Measurements from ENCODE around the gene SRPRA.

Gene SRPRA

DNA sequence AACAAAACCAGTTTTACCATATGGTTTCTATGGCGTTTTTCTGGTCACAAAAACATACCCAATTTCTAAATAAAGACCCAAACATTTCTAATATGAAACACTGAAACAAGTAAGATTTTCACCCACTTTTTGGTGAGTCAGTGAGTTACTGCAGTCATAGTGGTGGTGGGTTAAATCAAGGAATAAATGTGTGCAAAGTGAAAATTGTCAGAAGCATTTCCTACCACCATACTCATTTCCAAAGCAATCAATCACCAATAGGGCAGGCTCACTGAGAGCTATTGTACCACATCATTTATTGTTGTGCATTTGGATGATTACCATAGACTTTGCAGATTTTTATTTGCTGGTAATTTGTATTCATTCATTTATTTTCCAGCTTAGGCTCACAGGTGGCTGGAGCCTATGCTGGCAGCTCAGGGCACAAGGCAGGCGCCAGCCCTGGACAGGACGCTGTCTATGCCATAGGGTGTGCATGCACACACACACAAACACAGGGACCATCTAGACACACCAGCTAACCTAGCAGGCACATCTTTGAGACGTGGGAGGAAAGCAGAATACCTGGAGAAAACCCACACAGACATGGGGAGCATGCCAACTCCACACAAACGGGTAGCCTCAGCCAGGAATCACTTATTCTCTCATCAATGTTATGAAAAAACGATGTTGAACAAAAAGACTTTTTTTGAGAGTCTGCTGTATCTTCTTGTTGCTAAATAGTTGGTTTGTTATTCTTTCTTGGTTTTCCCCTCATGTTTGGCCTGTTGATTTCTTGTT is 52.0 kb downstream of the SRPRA start:
- Histone ChIP-seq H3K9me3 (ENCODE audit: control insufficient read depth, low read length) (no peaks in the 10 kb centered on the region), H3K4me1 (ENCODE audit: control insufficient read depth, insufficient read depth, low read length, poor library complexity, severe bottlenecking) (peaks cover 5% of the 10 kb centered on the region), H3K4me3 (ENCODE audit: insufficient read depth, low read depth, low read length, poor library complexity, severe bottlenecking) (no peak overlapping the region), H3K27me3 (replicated peaks; ENCODE audit: control insufficient read depth, insufficient read depth, low read length, poor library complexity, severe bottlenecking) (no peaks in the 10 kb centered on the region), H3K27ac (ENCODE audit: insufficient read depth, low read length, poor library complexity, severe bottlenecking) (no peak overlapping the region), H3K36me3 (ENCODE audit: control insufficient read depth, insufficient read depth, low read length) (no peaks in the 10 kb centered on the region)
- no peak for DNase-seq

DNA sequence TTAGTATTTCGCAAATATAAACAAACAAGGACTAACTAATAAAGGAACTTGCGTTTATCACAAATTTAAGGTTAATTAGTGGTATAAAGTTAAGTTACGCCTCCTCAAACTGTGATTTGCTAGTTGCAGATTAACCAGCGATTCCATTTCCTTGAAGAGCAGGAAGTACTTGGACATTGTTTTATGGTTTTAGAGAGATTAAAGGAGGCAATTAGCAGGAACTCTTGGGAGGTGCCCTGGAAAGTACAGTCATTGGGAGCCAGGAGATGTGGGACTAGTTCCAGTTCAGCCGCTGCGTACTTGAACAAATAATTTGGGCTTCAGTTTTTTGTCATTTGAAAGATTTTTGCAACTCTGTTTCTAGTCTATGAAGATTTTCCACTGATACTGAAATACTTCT is 53.9 kb downstream of the SRPRA start:
- Histone ChIP-seq H3K4me3 (ENCODE audit: insufficient read depth, low read depth, low read length, poor library complexity, severe bottlenecking) (no peak overlapping the region), H3K27ac (ENCODE audit: insufficient read depth, low read length, poor library complexity, severe bottlenecking) (no peak overlapping the region), H3K4me1 (ENCODE audit: control insufficient read depth, insufficient read depth, low read length, poor library complexity, severe bottlenecking) (peaks cover 9% of the 10 kb centered on the region), H3K27me3 (replicated peaks; ENCODE audit: control insufficient read depth, insufficient read depth, low read length, poor library complexity, severe bottlenecking) (no peaks in the 10 kb centered on the region), H3K9me3 (ENCODE audit: control insufficient read depth, low read length) (no peaks in the 10 kb centered on the region), H3K36me3 (ENCODE audit: control insufficient read depth, insufficient read depth, low read length) (no peaks in the 10 kb centered on the region)
- no peak for DNase-seq

GRCh38 chr11:126214441-126214840 is 54.3 kb downstream of the SRPRA start:
- Histone ChIP-seq H3K9me3 (ENCODE audit: control insufficient read depth, low read length) (no peaks in the 10 kb centered on the region), H3K36me3 (ENCODE audit: control insufficient read depth, insufficient read depth, low read length) (no peaks in the 10 kb centered on the region), H3K4me3 (ENCODE audit: insufficient read depth, low read depth, low read length, poor library complexity, severe bottlenecking) (no peak overlapping the region), H3K27ac (ENCODE audit: insufficient read depth, low read length, poor library complexity, severe bottlenecking) (no peak overlapping the region), H3K27me3 (replicated peaks; ENCODE audit: control insufficient read depth, insufficient read depth, low read length, poor library complexity, severe bottlenecking) (no peaks in the 10 kb centered on the region), H3K4me1 (ENCODE audit: control insufficient read depth, insufficient read depth, low read length, poor library complexity, severe bottlenecking) (peaks cover 9% of the 10 kb centered on the region)
- DNase-seq, result no peak
